ENCODE data around the gene TIMM21.

The TIMM21 gene

DNA sequence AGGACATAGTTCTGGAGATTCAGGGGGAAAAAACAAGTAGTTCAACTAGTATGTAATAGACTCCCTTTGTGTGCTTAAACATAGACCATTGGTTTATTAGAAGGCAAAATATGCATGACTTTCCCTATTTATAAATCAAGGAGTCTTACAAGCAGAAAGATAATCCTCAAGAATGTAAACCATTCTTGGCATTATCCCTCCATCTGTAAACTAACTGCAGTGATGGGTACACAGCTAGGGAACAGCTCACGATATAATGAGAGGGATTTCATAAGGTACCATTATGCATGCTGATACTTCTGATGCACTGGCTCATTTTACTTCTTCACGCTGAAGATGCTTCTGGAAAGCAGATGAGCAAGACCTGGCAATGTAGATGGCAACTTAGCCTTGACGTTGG lies 1.6 kb upstream of the TIMM21 start:
- Histone ChIP-seq H3K79me2 (ENCODE audit: control insufficient read depth, insufficient read depth, low read length, unreplicated experiment) (peaks cover 33% of the 10 kb centered on the region), H3K27ac (ENCODE audit: low read depth, low read length) (no peak overlapping the region), H3K36me3 (ENCODE audit: insufficient read depth, low read length) (peaks cover 4% of the 10 kb centered on the region; the same call in 1 of the 2 replicates), H3K4me1 (ENCODE audit: control insufficient read depth, insufficient read depth, low read length, unreplicated experiment) (peaks cover 16% of the 10 kb centered on the region), H2AFZ (ENCODE audit: low read length, unreplicated experiment) (peak overlapping the region; percentile 88), H3K4me3 (ENCODE audit: low read depth, low read length) (peak overlapping the region; percentile 97), H3K27me3 (ENCODE audit: insufficient read depth, low read length) (no peaks in the 10 kb centered on the region)

GRCh38 chr18:74147491-74147778 lies 888 bp upstream of the TIMM21 start:
- Histone ChIP-seq H3K27me3 (ENCODE audit: insufficient read depth, low read length) (no peaks in the 10 kb centered on the region), H3K4me1 (ENCODE audit: control insufficient read depth, insufficient read depth, low read length, unreplicated experiment) (peaks cover 16% of the 10 kb centered on the region), H2AFZ (ENCODE audit: low read length, unreplicated experiment) (peak overlapping the region; percentile 88), H3K36me3 (ENCODE audit: insufficient read depth, low read length) (peaks cover 4% of the 10 kb centered on the region; the same call in 1 of the 2 replicates), H3K79me2 (ENCODE audit: control insufficient read depth, insufficient read depth, low read length, unreplicated experiment) (peaks cover 40% of the 10 kb centered on the region), H3K27ac (ENCODE audit: low read depth, low read length) (no peak overlapping the region), H3K4me3 (ENCODE audit: low read depth, low read length) (peak overlapping the region; percentile 97)

- peak overlapping the region; percentile 97 for H3K4me3 ChIP-seq (ENCODE audit: low read depth, low read length)
- peaks cover 4% of the 10 kb centered on the region; the same call in 1 of the 2 replicates for H3K36me3 ChIP-seq (ENCODE audit: insufficient read depth, low read length)
- peaks cover 52% of the 10 kb centered on the region for H3K79me2 ChIP-seq (ENCODE audit: control insufficient read depth, insufficient read depth, low read length, unreplicated experiment)
- peaks cover 19% of the 10 kb centered on the region for H3K4me1 ChIP-seq (ENCODE audit: control insufficient read depth, insufficient read depth, low read length, unreplicated experiment)
- H2AFZ ChIP-seq (ENCODE audit: low read length, unreplicated experiment): peak overlapping the region; percentile 89
- H3K27me3 ChIP-seq (ENCODE audit: insufficient read depth, low read length): no peaks in the 10 kb centered on the region
- H3K27ac ChIP-seq (ENCODE audit: low read depth, low read length): peak overlapping the region; percentile 37
Observed at GRCh38 chr18:74148543-74149070, 284 bp downstream of the TIMM21 start.

- Histone ChIP-seq H3K4me1 (ENCODE audit: control insufficient read depth, insufficient read depth, low read length, unreplicated experiment) (peaks cover 19% of the 10 kb centered on the region), H2AFZ (ENCODE audit: low read length, unreplicated experiment) (no peak overlapping the region), H3K79me2 (ENCODE audit: control insufficient read depth, insufficient read depth, low read length, unreplicated experiment) (peaks cover 60% of the 10 kb centered on the region), H3K27me3 (ENCODE audit: insufficient read depth, low read length) (no peaks in the 10 kb centered on the region), H3K27ac (ENCODE audit: low read depth, low read length) (no peak overlapping the region), H3K36me3 (ENCODE audit: insufficient read depth, low read length) (peaks cover 4% of the 10 kb centered on the region; the same call in 1 of the 2 replicates), H3K4me3 (ENCODE audit: low read depth, low read length) (peak overlapping the region; percentile 97)
Observed at GRCh38 chr18:74149878-74150277, 1.6 kb downstream of the TIMM21 start.

DNA sequence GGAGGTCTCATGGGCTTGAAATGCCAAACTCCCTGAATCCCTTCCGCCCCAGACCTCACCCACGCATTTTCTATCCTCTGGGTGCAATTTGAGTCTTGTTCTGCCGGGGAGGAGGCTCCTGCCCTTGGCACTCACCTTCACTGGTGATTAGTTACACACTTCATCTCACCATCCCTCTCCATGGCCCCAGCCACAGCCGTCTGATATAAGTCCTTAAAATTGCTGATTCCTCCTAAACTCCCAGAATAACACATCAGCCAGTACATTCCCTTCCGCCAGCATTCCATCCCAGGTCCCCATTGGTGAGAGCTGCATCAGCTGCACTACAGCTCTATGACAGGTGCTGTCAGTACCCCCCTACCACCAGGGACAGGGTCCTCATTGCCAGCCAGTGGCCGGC lies 3.9 kb downstream of the TIMM21 start:
- Histone ChIP-seq H3K4me1 (ENCODE audit: control insufficient read depth, insufficient read depth, low read length, unreplicated experiment) (peaks cover 19% of the 10 kb centered on the region), H3K27me3 (ENCODE audit: insufficient read depth, low read length) (no peaks in the 10 kb centered on the region), H2AFZ (ENCODE audit: low read length, unreplicated experiment) (no peak overlapping the region), H3K27ac (ENCODE audit: low read depth, low read length) (no peak overlapping the region), H3K79me2 (ENCODE audit: control insufficient read depth, insufficient read depth, low read length, unreplicated experiment) (peaks cover 64% of the 10 kb centered on the region), H3K36me3 (ENCODE audit: insufficient read depth, low read length) (peaks cover 12% of the 10 kb centered on the region; the same call in 1 of the 2 replicates), H3K4me3 (ENCODE audit: low read depth, low read length) (no peak overlapping the region)

DNA sequence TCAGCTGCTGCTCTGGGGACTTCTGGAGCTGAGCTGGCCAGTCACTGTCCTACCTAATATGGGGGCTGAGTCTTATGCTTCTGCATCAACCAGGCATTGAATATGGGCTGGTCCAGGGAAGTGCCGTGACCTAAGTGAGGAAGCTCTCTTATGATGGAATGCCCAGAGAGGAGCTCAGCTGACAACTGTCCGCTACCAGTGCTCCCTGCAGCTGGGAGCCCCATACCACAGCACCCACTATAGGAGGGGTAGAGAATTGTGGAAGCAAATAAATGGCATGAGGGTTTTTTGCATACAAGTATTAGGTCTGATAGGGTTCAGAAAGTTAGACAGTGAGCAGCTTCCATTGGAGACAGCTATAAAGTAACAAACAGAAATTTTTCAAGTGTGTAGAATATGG lies 4.5 kb downstream of the TIMM21 start:
- Histone ChIP-seq H2AFZ (ENCODE audit: low read length, unreplicated experiment) (no peak overlapping the region), H3K27ac (ENCODE audit: low read depth, low read length) (no peak overlapping the region), H3K27me3 (ENCODE audit: insufficient read depth, low read length) (no peaks in the 10 kb centered on the region), H3K4me3 (ENCODE audit: low read depth, low read length) (no peak overlapping the region), H3K79me2 (ENCODE audit: control insufficient read depth, insufficient read depth, low read length, unreplicated experiment) (peaks cover 64% of the 10 kb centered on the region), H3K4me1 (ENCODE audit: control insufficient read depth, insufficient read depth, low read length, unreplicated experiment) (peaks cover 19% of the 10 kb centered on the region), H3K36me3 (ENCODE audit: insufficient read depth, low read length) (peaks cover 18% of the 10 kb centered on the region; the same call in 1 of the 2 replicates)

- peaks cover 22% of the 10 kb centered on the region for H3K36me3 ChIP-seq (ENCODE audit: insufficient read depth, low read length)
- H3K4me1 ChIP-seq (ENCODE audit: control insufficient read depth, insufficient read depth, low read length, unreplicated experiment): peaks cover 19% of the 10 kb centered on the region
- no peaks in the 10 kb centered on the region for H3K27me3 ChIP-seq (ENCODE audit: insufficient read depth, low read length)
- H3K79me2 ChIP-seq (ENCODE audit: control insufficient read depth, insufficient read depth, low read length, unreplicated experiment): peaks cover 64% of the 10 kb centered on the region
- H3K4me3 ChIP-seq (ENCODE audit: low read depth, low read length): no peak overlapping the region
- H3K27ac ChIP-seq (ENCODE audit: low read depth, low read length): no peak overlapping the region
- no peak overlapping the region for H2AFZ ChIP-seq (ENCODE audit: low read length, unreplicated experiment)
Observed at GRCh38 chr18:74153377-74153776, 5.1 kb downstream of the TIMM21 start.

GRCh38 chr18:74153793-74154192 lies 5.5 kb downstream of the TIMM21 start:
- H2AFZ ChIP-seq (ENCODE audit: low read length, unreplicated experiment): no peak overlapping the region
- no peak overlapping the region for H3K27ac ChIP-seq (ENCODE audit: low read depth, low read length)
- peaks cover 19% of the 10 kb centered on the region for H3K4me1 ChIP-seq (ENCODE audit: control insufficient read depth, insufficient read depth, low read length, unreplicated experiment)
- H3K36me3 ChIP-seq (ENCODE audit: insufficient read depth, low read length): peaks cover 24% of the 10 kb centered on the region
- no peak overlapping the region for H3K4me3 ChIP-seq (ENCODE audit: low read depth, low read length)
- no peaks in the 10 kb centered on the region for H3K27me3 ChIP-seq (ENCODE audit: insufficient read depth, low read length)
- peaks cover 61% of the 10 kb centered on the region for H3K79me2 ChIP-seq (ENCODE audit: control insufficient read depth, insufficient read depth, low read length, unreplicated experiment)

DNA sequence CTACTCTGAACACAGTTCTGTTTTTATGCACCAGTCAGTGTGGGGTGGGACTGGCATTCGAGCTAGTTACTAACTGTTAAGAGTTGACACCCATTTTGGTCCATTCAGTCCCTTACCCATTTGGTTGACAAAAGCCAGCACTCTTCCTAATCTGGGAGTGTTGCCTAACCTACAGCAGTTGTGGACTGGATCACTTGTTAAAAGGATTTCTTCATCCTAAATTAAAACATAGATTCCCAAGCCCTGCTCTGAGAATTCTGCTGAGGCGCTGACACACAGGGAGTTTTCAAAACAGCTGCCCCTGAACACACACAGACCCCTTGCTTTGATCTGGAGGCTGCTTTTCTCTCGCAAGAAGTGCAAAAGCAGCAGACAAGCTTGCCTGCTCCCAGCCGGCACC lies 6.4 kb downstream of the TIMM21 start:
- H3K27ac ChIP-seq (ENCODE audit: low read depth, low read length): no peak overlapping the region
- H3K27me3 ChIP-seq (ENCODE audit: insufficient read depth, low read length): no peaks in the 10 kb centered on the region
- H3K4me3 ChIP-seq (ENCODE audit: low read depth, low read length): no peak overlapping the region
- peaks cover 24% of the 10 kb centered on the region for H3K36me3 ChIP-seq (ENCODE audit: insufficient read depth, low read length)
- H2AFZ ChIP-seq (ENCODE audit: low read length, unreplicated experiment): no peak overlapping the region
- H3K79me2 ChIP-seq (ENCODE audit: control insufficient read depth, insufficient read depth, low read length, unreplicated experiment): peaks cover 51% of the 10 kb centered on the region
- H3K4me1 ChIP-seq (ENCODE audit: control insufficient read depth, insufficient read depth, low read length, unreplicated experiment): peaks cover 13% of the 10 kb centered on the region

- no peaks in the 10 kb centered on the region for H3K27me3 ChIP-seq (ENCODE audit: insufficient read depth, low read length)
- H3K79me2 ChIP-seq (ENCODE audit: control insufficient read depth, insufficient read depth, low read length, unreplicated experiment): peaks cover 46% of the 10 kb centered on the region
- no peak overlapping the region for H3K27ac ChIP-seq (ENCODE audit: low read depth, low read length)
- H3K36me3 ChIP-seq (ENCODE audit: insufficient read depth, low read length): peaks cover 24% of the 10 kb centered on the region
- H3K4me3 ChIP-seq (ENCODE audit: low read depth, low read length): no peak overlapping the region
- peaks cover 8% of the 10 kb centered on the region for H3K4me1 ChIP-seq (ENCODE audit: control insufficient read depth, insufficient read depth, low read length, unreplicated experiment)
- no peak overlapping the region for H2AFZ ChIP-seq (ENCODE audit: low read length, unreplicated experiment)
Observed at GRCh38 chr18:74155276-74155675, 7.0 kb downstream of the TIMM21 start.

GRCh38 chr18:74163019-74163660 lies 14.8 kb downstream of the TIMM21 start:
- H3K27ac ChIP-seq (ENCODE audit: low read depth, low read length): no peak overlapping the region
- no peak overlapping the region for H3K4me3 ChIP-seq (ENCODE audit: low read depth, low read length)
- peaks cover 4% of the 10 kb centered on the region for H3K36me3 ChIP-seq (ENCODE audit: insufficient read depth, low read length)
- no peaks in the 10 kb centered on the region for H3K79me2 ChIP-seq (ENCODE audit: control insufficient read depth, insufficient read depth, low read length, unreplicated experiment)
- H2AFZ ChIP-seq (ENCODE audit: low read length, unreplicated experiment): no peak overlapping the region
- no peaks in the 10 kb centered on the region for H3K4me1 ChIP-seq (ENCODE audit: control insufficient read depth, insufficient read depth, low read length, unreplicated experiment)
- H3K27me3 ChIP-seq (ENCODE audit: insufficient read depth, low read length): peaks cover 2% of the 10 kb centered on the region; the same call in 1 of the 2 replicates
